ENCODE results near the gene RHOJ. TPM values are rescaled to one million over a fixed set of nuclear protein-coding genes. Genes with fewer than 3 reads are reported as not detected.
"Not testable (repeated sequence)": the region's sequence is repeated elsewhere in the genome, so short reads cannot be mapped to it uniquely, and the experiment has no call there.

RHOJ gene
- polyA plus RNA-seq, 1 experiment = 116 TPM

DNA sequence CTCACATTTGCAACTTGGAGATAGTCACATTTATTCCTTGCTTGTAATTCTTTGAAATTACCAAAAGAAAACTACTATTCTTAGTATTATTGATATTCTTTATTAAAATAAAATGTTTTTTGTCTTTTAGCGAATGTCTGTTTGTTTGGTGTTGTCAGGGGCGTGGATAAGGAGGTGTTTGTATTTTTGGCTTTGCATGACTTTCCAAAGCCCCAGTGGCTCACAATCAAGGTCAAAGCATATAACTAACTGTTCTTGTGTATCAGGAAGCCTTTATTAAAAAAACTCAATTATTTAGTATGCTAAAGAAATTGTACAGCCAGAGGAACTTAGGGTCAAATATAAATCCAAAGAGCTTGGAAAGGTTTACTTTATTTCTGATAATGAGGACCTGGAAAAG is 96.6 kb downstream of the RHOJ start:
- no peaks in the 10 kb centered on the region for H3K36me3 ChIP-seq (ENCODE audit: control insufficient read depth, insufficient read depth, low read length)
- no peak for DNase-seq (ENCODE audit: low read depth)
- TF ChIP-seq, protein P1, sequence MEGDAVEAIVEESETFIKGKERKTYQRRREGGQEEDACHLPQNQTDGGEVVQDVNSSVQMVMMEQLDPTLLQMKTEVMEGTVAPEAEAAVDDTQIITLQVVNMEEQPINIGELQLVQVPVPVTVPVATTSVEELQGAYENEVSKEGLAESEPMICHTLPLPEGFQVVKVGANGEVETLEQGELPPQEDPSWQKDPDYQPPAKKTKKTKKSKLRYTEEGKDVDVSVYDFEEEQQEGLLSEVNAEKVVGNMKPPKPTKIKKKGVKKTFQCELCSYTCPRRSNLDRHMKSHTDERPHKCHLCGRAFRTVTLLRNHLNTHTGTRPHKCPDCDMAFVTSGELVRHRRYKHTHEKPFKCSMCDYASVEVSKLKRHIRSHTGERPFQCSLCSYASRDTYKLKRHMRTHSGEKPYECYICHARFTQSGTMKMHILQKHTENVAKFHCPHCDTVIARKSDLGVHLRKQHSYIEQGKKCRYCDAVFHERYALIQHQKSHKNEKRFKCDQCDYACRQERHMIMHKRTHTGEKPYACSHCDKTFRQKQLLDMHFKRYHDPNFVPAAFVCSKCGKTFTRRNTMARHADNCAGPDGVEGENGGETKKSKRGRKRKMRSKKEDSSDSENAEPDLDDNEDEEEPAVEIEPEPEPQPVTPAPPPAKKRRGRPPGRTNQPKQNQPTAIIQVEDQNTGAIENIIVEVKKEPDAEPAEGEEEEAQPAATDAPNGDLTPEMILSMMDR (IDR thresholded peaks at IDR 0.05; ENCODE audit: insufficient read depth, low read depth, low read length) = no peak
- ChIA-PET POLR2A (interaction anchor here (0.7 kb wide), 1 partner anchor 1695 kb away, joined by 4 read pairs; no protein-coding TSS in a partner anchor), CTCF (no interaction called here)
- H3K27me3 ChIP-seq (ENCODE audit: control insufficient read depth, insufficient read depth, low read length) = no peaks in the 10 kb centered on the region
- no peak overlapping the region for H3K4me3 ChIP-seq (ENCODE audit: low read depth, low read length)

DNA sequence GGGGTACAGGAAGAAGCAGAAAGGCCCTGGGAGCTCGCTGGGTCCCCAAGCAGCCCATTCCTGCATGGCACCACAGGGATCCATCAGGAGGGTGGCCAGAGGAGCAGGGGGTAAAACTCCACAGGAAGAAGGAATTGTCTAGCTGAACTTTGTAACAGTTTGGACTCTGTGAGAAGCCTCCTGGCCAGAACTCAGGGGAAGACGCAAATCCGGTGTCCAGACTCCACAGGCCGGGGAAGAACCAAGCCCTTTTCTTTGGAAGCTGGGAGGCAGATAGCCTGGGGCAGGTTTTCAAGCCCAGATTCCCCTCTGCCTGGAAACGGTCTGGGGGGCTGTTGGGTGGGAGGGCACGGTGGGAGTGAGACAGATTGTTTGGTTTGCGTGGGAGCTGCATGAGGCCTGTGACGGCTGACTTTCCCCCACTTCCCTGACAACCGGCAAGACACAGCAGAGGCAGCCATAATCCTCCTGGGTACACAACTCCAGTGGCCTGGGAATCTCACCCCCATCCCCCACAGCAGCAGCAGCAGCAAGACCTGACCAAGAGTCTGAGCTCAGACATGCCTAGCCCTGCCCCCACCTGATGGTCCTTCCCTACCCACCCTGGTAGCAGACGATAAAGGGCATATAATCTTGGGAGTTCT is 97.8 kb downstream of the RHOJ start:
- ChIA-PET CTCF (interaction anchor here (1.1 to 1.5 kb wide), 2 partner anchors 16 to 1139 kb away, joined by 3 to 4 read pairs; no protein-coding TSS in a partner anchor), POLR2A (no interaction called here)
- Histone ChIP-seq H3K36me3 (ENCODE audit: control insufficient read depth, insufficient read depth, low read length) (no peaks in the 10 kb centered on the region), H3K4me3 (ENCODE audit: low read depth, low read length) (no peak overlapping the region), H3K27me3 (ENCODE audit: control insufficient read depth, insufficient read depth, low read length) (no peaks in the 10 kb centered on the region)
- TF ChIP-seq, protein P1 (IDR thresholded peaks at IDR 0.05; ENCODE audit: insufficient read depth, low read depth, low read length) = no peak
- no peak for DNase-seq (ENCODE audit: low read depth)

DNA sequence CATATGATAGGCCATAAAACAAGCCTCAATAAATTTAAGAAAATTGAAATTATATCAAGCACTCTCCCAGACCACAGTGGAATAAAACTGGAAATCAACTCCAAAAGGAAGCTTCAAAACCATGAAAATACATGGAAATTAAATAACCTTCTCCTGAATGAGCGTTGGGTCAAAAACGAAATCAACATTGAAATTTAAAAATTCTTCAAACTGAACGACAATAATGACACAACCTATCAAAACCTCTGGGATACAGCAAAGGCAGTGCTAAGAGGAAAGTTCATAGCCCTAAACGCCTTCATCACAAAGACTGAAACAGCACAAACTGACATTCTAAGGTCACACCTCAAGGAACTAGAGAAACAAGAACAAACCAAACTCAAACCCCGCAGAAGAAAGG is 100.2 kb downstream of the RHOJ start:
- H3K27me3 ChIP-seq (ENCODE audit: control insufficient read depth, insufficient read depth, low read length); H3K36me3 ChIP-seq (ENCODE audit: control insufficient read depth, insufficient read depth, low read length); DNase-seq (ENCODE audit: low read depth); POLR2A ChIA-PET; H3K4me3 ChIP-seq (ENCODE audit: low read depth, low read length); CTCF ChIA-PET: not testable (repeated sequence)

DNA sequence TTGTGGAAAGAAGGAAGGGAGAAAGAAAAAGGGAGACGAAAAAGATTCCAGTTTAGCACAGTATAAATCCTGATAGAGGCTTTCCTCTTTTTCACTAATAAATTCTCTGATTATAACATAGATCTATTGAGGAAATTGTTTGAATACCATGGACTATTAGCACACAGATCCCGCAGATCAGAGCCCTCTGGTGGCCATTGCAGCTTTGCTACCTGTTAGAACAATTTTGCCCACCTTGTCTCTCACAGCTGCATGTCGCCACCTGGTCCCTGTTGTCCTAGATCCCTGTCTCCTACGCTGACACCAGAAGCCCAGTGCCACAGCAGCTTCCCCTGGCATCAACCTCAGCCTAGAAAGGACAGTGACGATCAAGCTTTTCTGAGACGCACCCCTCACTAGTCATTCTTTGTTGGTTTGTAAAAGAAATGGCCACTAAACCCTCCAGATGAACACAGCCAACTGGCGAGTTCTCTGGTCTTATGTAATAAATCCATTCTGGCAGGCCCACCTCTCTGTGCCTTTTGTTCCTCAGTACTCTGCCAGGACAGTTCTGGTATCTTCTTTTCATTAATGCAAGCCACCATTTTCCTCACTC is 104.6 kb downstream of the RHOJ start:
- Histone ChIP-seq H3K27me3 (ENCODE audit: control insufficient read depth, insufficient read depth, low read length) (0 out of 2 replicates have a peak, but pooled peaks cover 1% of the 10 kb centered on the region), H3K4me3 (ENCODE audit: low read depth, low read length) (no peak overlapping the region), H3K36me3 (ENCODE audit: control insufficient read depth, insufficient read depth, low read length) (no peaks in the 10 kb centered on the region)
- no peak for DNase-seq (ENCODE audit: low read depth)
- CTCF ChIA-PET = interaction anchor here (0.7 to 1.4 kb wide), 9 partner anchors 10 to 1151 kb away, joined by 3 to 5 read pairs (median 3); no protein-coding TSS in a partner anchor
- TF ChIP-seq, protein P1 (IDR thresholded peaks at IDR 0.05; ENCODE audit: insufficient read depth, low read depth, low read length) = peak; percentile 62
- POLR2A ChIA-PET = no interaction called here

DNA sequence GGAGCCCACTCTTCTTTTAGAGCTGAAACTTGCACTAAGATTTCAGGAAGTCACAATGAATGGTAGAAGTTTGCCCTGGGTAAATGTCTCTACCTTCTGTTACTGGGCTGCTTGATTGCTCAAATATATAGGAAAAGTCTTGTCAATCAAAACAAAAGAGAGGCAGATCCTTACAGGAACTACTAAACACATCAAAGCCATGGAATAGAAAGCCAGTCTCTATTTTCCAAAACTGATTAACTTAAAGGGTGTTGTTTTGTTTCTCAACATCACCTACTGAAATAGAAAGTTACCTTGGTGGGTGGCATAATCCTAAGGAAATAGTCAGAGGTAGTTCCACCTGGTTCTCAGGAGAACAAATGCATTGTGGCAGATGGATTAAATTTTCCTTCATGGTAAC is 114.6 kb downstream of the RHOJ start, which contains the start of gene GPHB5:
GPHB5 (minus strand) TSS at position 101 of the 400 bp plus-strand sequence. CDS start 1,086 bp downstream, outside the sequence.
- Histone ChIP-seq H3K27me3 (ENCODE audit: control insufficient read depth, insufficient read depth, low read length) (no peaks in the 10 kb centered on the region), H3K36me3 (ENCODE audit: control insufficient read depth, insufficient read depth, low read length) (no peaks in the 10 kb centered on the region), H3K4me3 (ENCODE audit: low read depth, low read length) (no peak within 1 kb of the TSS)
- ChIA-PET CTCF (no interaction called here), POLR2A (no interaction called here)
- no peak for DNase-seq (ENCODE audit: low read depth)
- TF ChIP-seq, protein P1 (IDR thresholded peaks at IDR 0.05; ENCODE audit: insufficient read depth, low read depth, low read length) = no peak

Data from BJ (cell line).